NT2/D1 (cell line): Measurements from ENCODE around the gene EPHB6.

Source experiments
- DNase-seq: peaks from one replicate; pipeline ENCODE4 v3.0.0-alpha.2; 2011; ENCODE audit warnings: low read depth, low spot score
- H3K27me3 ChIP-seq: 2 replicates; pipeline ENCODE4 v1.6.0; 2011; ENCODE audit warnings: mild to moderate bottlenecking; ENCODE audit not compliant: insufficient read length, insufficient read depth
- H3K36me3 ChIP-seq: 2 replicates; pipeline ENCODE4 v1.6.1; 2011; ENCODE audit warnings: mild to moderate bottlenecking, low read length, mixed read lengths; ENCODE audit not compliant: insufficient read depth, insufficient read length
- H3K4me1 ChIP-seq: 2 replicates; pipeline ENCODE4 v1.5.1; 2011; ENCODE audit not compliant: insufficient read depth, insufficient read length
- H3K4me3 ChIP-seq: 2 replicates; pipeline ENCODE4 v1.5.1; 2011; ENCODE audit warnings: low read depth; ENCODE audit not compliant: insufficient read length
- H3K9ac ChIP-seq: 2 replicates; pipeline ENCODE4 v1.6.0; 2011; ENCODE audit warnings: low read depth; ENCODE audit not compliant: insufficient read length
- H3K9me3 ChIP-seq: 2 replicates; pipeline ENCODE4 v1.5.1; 2011; ENCODE audit warnings: mild to moderate bottlenecking, low read length; ENCODE audit not compliant: insufficient read depth
- SUZ12 ChIP-seq: IDR thresholded peaks from 2 replicates; pipeline ENCODE4 v1.6.1; 2011; ENCODE audit not compliant: insufficient read length, insufficient read depth; ENCODE audit errors: extremely low read depth
- YY1 ChIP-seq: IDR thresholded peaks from 2 replicates; pipeline ENCODE4 v1.6.1; 2011; ENCODE audit not compliant: insufficient read length, insufficient read depth
- ZNF274 ChIP-seq: IDR thresholded peaks from 2 replicates; pipeline ENCODE4 v1.6.1; 2011; ENCODE audit warnings: mild to moderate bottlenecking, low read depth, low read length

EPHB6 gene

DNA sequence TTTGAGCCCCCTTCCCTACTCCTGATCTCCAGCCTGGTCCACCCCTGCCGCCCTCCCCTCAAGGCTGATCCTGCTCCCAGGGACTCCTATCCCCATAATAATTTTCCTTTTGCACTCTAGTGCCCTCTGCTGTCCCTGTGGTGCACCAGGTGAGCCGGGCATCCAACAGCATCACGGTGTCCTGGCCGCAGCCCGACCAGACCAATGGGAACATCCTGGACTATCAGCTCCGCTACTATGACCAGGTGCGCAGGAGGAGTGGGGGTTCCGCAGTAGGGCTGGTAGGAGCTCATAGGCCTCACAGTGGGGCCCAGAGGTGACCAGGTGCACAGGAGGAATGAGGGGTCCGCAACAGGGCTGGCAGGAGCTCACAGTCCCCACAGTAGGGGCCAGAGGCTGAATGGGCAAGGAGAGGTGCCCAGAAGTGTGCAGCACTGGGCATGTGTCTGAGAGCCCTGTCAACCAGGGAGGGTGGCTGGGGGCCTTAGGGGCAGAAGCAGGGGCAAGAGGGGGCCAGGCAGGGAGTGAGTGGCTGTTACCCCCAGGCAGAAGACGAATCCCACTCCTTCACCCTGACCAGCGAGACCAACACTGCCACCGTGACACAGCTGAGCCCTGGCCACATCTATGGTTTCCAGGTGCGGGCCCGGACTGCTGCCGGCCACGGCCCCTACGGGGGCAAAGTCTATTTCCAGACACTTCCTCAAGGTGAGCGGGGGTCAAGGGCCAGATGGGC lies 11.7 kb downstream of the EPHB6 start:
- Histone ChIP-seq H3K36me3 (no peaks in the 10 kb centered on the region), H3K4me1 (peaks cover 9% of the 10 kb centered on the region), H3K4me3 (no peak overlapping the region), H3K27me3 (no peaks in the 10 kb centered on the region), H3K9me3 (no peaks in the 10 kb centered on the region), H3K9ac (no peak overlapping the region)
- peak; percentile 33 for DNase-seq
- no peak for TF ChIP-seq YY1
- no peak for TF ChIP-seq SUZ12
- TF ChIP-seq ZNF274, result no peak

DNA sequence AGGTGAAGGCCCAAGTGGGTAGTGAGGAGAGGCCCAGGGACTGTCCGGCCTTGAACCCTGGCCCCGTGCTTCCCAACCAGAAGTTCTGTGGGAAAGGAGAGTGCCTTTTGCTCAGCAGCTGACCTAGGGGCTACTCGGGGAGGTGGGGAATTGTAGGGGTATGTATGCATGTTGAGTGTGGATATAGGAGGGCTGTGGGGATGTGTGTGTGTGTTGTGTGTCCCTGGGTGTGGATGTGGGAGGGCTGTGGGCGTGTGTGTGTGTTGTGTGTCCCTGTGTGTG lies 12.2 kb downstream of the EPHB6 start:
- H3K9ac ChIP-seq, result no peak overlapping the region
- H3K36me3 ChIP-seq, result no peaks in the 10 kb centered on the region
- H3K27me3 ChIP-seq, result no peaks in the 10 kb centered on the region
- H3K4me1 ChIP-seq, result peaks cover 9% of the 10 kb centered on the region
- no peak for TF ChIP-seq YY1
- TF ChIP-seq SUZ12, result no peak
- TF ChIP-seq ZNF274, result no peak
- DNase-seq, result no peak
- H3K4me3 ChIP-seq, result no peak overlapping the region
- no peaks in the 10 kb centered on the region for H3K9me3 ChIP-seq

DNA sequence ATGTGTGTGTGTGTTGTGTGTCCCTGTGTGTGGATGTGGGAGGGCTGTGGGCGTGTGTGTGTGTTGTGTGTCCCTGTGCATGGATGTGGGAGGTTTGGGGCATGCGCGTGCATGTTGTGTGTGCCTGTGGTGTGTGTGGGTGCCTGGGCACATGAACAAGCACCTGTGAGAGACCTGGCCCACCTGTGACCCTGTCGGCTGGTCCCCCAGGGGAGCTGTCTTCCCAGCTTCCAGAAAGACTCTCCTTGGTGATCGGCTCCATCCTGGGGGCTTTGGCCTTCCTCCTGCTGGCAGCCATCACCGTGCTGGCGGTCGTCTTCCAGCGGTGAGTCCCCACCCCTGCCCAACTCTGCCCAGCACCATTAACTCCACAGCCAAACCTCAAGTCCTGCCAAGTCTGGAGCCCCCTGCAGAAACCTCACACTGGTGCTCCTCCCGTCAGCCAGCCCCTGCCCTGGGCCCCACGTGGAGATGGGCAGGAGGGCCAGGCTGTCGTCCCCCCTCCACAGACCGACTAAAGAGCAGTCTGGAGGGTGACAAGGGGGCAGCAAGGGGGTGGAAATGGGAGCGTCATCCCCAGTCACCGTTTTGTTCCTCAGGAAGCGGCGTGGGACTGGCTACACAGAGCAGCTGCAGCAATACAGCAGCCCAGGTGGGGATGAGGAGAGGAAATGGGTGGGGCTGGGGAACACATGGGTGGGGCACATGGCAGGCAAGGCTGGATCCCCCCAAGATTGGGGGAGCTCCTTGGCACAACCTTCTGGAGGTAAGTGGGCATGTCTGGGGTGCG lies 12.7 kb downstream of the EPHB6 start:
- DNase-seq, result no peak
- Histone ChIP-seq H3K4me3 (no peak overlapping the region), H3K36me3 (no peaks in the 10 kb centered on the region), H3K9me3 (no peaks in the 10 kb centered on the region), H3K27me3 (no peaks in the 10 kb centered on the region), H3K4me1 (peaks cover 9% of the 10 kb centered on the region), H3K9ac (no peak overlapping the region)
- TF ChIP-seq ZNF274 (no peak), SUZ12 (no peak), YY1 (no peak)

DNA sequence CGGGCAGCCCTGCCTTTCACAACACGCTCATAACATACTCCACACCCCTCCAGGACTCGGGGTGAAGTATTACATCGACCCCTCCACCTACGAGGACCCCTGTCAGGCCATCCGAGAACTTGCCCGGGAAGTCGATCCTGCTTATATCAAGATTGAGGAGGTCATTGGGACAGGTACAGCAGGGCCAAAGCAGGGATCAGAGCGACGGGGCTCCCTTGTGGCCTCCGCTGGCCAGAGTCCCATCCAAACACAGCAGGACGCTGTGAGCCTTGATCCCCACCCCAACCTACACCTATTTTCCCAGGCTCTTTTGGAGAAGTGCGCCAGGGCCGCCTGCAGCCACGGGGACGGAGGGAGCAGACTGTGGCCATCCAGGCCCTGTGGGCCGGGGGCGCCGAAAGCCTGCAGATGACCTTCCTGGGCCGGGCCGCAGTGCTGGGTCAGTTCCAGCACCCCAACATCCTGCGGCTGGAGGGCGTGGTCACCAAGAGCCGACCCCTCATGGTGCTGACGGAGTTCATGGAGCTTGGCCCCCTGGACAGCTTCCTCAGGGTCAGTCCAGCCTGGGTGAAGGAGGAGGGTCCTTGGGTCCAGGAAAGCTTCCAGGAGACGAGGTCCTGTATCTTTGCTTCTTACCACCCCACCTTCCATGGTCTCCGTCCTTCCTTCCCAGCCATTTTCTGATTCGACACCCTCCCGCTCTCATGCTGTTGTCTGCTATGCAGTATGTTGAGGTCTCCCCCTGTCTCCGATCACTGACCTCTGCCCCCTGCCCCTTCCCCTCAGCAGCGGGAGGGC lies 13.5 kb downstream of the EPHB6 start:
- Histone ChIP-seq H3K4me1 (peaks cover 6% of the 10 kb centered on the region), H3K9ac (no peak overlapping the region), H3K36me3 (no peaks in the 10 kb centered on the region), H3K27me3 (no peaks in the 10 kb centered on the region), H3K4me3 (no peak overlapping the region), H3K9me3 (no peaks in the 10 kb centered on the region; the same call in 1 of the 2 replicates)
- TF ChIP-seq SUZ12, result no peak
- no peak for TF ChIP-seq ZNF274
- TF ChIP-seq YY1, result no peak
- DNase-seq, result no peak

DNA sequence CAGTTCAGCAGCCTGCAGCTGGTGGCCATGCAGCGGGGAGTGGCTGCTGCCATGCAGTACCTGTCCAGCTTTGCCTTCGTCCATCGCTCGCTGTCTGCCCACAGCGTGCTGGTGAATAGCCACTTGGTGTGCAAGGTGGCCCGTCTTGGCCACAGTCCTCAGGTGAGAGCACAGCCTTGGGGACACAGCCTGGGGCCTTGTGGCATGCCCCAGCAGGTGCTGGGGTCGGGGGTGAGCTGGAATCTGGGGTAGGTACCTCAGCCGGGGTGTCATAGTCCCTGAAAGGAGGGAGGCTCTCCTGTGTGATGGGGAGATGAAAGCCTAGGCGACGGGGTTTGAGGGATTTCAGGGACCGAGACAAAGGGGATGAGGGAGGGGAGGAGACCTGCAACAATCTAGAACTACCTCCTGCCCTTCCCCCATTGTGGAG lies 14.1 kb downstream of the EPHB6 start:
- Histone ChIP-seq H3K36me3 (no peaks in the 10 kb centered on the region), H3K9ac (no peak overlapping the region), H3K27me3 (no peaks in the 10 kb centered on the region), H3K9me3 (no peaks in the 10 kb centered on the region; the same call in 1 of the 2 replicates), H3K4me1 (peaks cover 6% of the 10 kb centered on the region), H3K4me3 (no peak overlapping the region)
- no peak for DNase-seq
- no peak for TF ChIP-seq ZNF274
- no peak for TF ChIP-seq SUZ12
- no peak for TF ChIP-seq YY1

DNA sequence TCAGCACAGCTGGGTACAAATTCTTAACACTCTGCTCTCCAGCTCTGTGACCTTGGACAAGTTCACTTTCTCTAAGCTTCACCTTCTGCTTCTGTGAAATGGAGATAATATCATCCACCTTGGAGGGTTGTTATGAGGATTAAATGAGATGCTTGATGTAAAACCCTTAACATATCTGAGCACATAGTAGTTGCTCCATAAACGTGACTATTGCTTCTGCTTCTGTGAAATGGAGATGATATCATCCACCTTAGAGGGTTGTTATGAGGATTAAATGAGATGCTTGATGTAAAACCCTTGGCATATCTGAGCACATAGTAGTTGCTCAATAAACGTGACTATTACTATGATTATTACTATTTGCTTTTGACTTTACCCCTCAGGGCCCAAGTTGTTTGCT lies 14.6 kb downstream of the EPHB6 start:
- Histone ChIP-seq H3K36me3 (no peaks in the 10 kb centered on the region), H3K9me3 (no peaks in the 10 kb centered on the region; the same call in 1 of the 2 replicates), H3K4me3 (no peak overlapping the region), H3K9ac (no peak overlapping the region), H3K27me3 (no peaks in the 10 kb centered on the region), H3K4me1 (peaks cover 6% of the 10 kb centered on the region)
- DNase-seq, result no peak
- TF ChIP-seq YY1, result no peak
- no peak for TF ChIP-seq SUZ12
- no peak for TF ChIP-seq ZNF274

DNA sequence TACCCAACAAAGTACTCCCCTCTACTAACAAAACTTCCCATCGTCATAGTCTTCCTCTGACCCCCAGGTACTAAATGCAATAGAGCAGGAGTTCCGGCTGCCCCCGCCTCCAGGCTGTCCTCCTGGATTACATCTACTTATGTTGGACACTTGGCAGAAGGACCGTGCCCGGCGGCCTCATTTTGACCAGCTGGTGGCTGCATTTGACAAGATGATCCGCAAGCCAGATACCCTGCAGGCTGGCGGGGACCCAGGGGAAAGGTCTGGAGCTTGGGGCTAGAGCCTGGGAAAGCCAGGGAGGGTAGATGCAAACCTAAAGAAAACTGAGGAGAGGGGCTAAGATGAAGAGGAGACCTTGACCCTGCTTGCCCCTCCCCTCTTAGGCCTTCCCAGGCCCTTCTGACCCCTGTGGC lies 15.3 kb downstream of the EPHB6 start:
- no peaks in the 10 kb centered on the region for H3K27me3 ChIP-seq
- H3K4me3 ChIP-seq, result no peak overlapping the region
- no peak for DNase-seq
- peaks cover 6% of the 10 kb centered on the region for H3K4me1 ChIP-seq
- H3K36me3 ChIP-seq, result no peaks in the 10 kb centered on the region
- TF ChIP-seq ZNF274 (no peak), YY1 (no peak), SUZ12 (no peak)
- no peaks in the 10 kb centered on the region; the same call in 1 of the 2 replicates for H3K9me3 ChIP-seq
- H3K9ac ChIP-seq, result no peak overlapping the region
